Kidney (tissue), 14 donors: ENCODE measurements around the gene FOXI3. TPM values are rescaled to one million over a fixed set of nuclear protein-coding genes. Genes with fewer than 3 reads are reported as not detected.
A peak's percentile ranks its signal among the peaks of the same experiment; 100 is the strongest.

Experiments used
- DNase-seq, 5 donors: peaks; one replicate each; pipeline ENCODE4 v3.0.0-alpha.2; 2013 to 2020
- FAIRE-seq: peaks from 2 replicates; lab custom pipeline; 2012; peaks lifted over from hg19 to GRCh38; lab: Jason Lieb, UNC
- H3K27ac ChIP-seq, 2 donors: one replicate each; pipeline ENCODE4 v1.7.0; 2013; ENCODE audit warnings: low read depth in 2 of 2, low read length in 2 of 2, inconsistent platforms in 1 of 2
- H3K27me3 ChIP-seq: one replicate; pipeline ENCODE4 v1.7.1; 2013; ENCODE audit warnings: low read length, inconsistent platforms; ENCODE audit not compliant: control insufficient read depth, insufficient read depth
- H3K36me3 ChIP-seq, 3 donors: one replicate each; pipeline versions ENCODE4 v1.7.0 to v1.7.1; 2013; ENCODE audit warnings: low read length in 3 of 3, control low read depth in 1 of 3, inconsistent platforms in 1 of 3; ENCODE audit not compliant: insufficient read depth in 3 of 3, control insufficient read depth in 2 of 3
- H3K4me1 ChIP-seq, 3 donors: one replicate each; pipeline versions ENCODE4 v1.7.0 to v1.7.1; 2013; ENCODE audit warnings: low read length in 3 of 3, inconsistent platforms in 1 of 3, low read depth in 1 of 3; ENCODE audit not compliant: control insufficient read depth in 2 of 3, insufficient read depth in 2 of 3
- H3K4me3 ChIP-seq, 3 donors: one replicate each; pipeline versions ENCODE4 v1.7.0 to v1.8.1; 2013; ENCODE audit warnings: low read length in 3 of 3, control low read depth in 1 of 3, inconsistent platforms in 1 of 3
- H3K9ac ChIP-seq, 3 donors: one replicate each; pipeline versions ENCODE4 v1.7.0 to v1.7.1; 2013; ENCODE audit warnings: low read length in 3 of 3, control low read depth in 1 of 3, inconsistent platforms in 1 of 3
- H3K9me3 ChIP-seq, 3 donors: one replicate each; pipeline versions ENCODE4 v1.7.0 to v1.7.1; 2013; ENCODE audit warnings: low read length in 3 of 3, control low read depth in 1 of 3, inconsistent platforms in 1 of 3; ENCODE audit not compliant: control insufficient read depth in 2 of 3, insufficient read depth in 1 of 3
- intact Hi-C: fragments of 100-400 bp; cut with DNase I; formaldehyde crosslinking; loops from one replicate; pipeline ENCODE4 v1.11.1; 2022
- polyA plus RNA-seq: library from polyadenylated mRNA; stranded (reverse); fragments of 350-450 nt; fragmentation: Illumina TruSeq; extraction: RNeasy Lipid Tissue Mini Kit (QIAGEN cat#74804); gene quantifications from one replicate; pipeline ENCODE4 v1.2.3, GENCODE V29; 2014; ENCODE audit warnings: low read depth, low replicate concordance; ENCODE audit not compliant: insufficient read depth
- total RNA-seq: library from RNA; stranded (reverse); fragmentation: NEBNext Ultra II Directional; extraction: Animal tissue kit (Norgen Biotek cat#: 25700); gene quantifications from one replicate; pipeline ENCODE4 v1.2.1, GENCODE V29; 2021
- TF ChIP-seq, protein P1 (sequence below): IDR thresholded peaks from 3 replicates; pipeline ENCODE4 v1.5.1; 2012; ENCODE audit warnings: mild to moderate bottlenecking, moderate library complexity, borderline replicate concordance; ENCODE audit not compliant: insufficient read depth; ENCODE audit errors: extremely low read depth
- donor health status: control.
- donor health status: control.
- donor health status: control.
- donor health status: control.
- donor health status: control.
- donor health status: DM: yes; HTN: yes; CAD: no.
- donor health status: Normal renal cell carcinoma (clear cell type).

The FOXI3 gene
- total and polyA plus RNA-seq, 2 donors from 2014 or later: not detected

GRCh38 chr2:88493481-88493880, 41.0 kb upstream of the FOXI3 start:
- peak in 2 of 5 donors; percentile 2 to 11 for DNase-seq
- Histone ChIP-seq H3K9me3 (no peaks in the 10 kb centered on the region), H3K4me1 (no peaks in the 10 kb centered on the region), H3K9ac (no peak overlapping the region), H3K36me3 (no peaks in the 10 kb centered on the region), H3K27ac (no peak overlapping the region), H3K27me3 (no peaks in the 10 kb centered on the region), H3K4me3 (no peak overlapping the region)
- intact Hi-C loops: no loop called here
- TF ChIP-seq, protein P1, sequence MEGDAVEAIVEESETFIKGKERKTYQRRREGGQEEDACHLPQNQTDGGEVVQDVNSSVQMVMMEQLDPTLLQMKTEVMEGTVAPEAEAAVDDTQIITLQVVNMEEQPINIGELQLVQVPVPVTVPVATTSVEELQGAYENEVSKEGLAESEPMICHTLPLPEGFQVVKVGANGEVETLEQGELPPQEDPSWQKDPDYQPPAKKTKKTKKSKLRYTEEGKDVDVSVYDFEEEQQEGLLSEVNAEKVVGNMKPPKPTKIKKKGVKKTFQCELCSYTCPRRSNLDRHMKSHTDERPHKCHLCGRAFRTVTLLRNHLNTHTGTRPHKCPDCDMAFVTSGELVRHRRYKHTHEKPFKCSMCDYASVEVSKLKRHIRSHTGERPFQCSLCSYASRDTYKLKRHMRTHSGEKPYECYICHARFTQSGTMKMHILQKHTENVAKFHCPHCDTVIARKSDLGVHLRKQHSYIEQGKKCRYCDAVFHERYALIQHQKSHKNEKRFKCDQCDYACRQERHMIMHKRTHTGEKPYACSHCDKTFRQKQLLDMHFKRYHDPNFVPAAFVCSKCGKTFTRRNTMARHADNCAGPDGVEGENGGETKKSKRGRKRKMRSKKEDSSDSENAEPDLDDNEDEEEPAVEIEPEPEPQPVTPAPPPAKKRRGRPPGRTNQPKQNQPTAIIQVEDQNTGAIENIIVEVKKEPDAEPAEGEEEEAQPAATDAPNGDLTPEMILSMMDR: no peak
- FAIRE-seq: no peak

DNA sequence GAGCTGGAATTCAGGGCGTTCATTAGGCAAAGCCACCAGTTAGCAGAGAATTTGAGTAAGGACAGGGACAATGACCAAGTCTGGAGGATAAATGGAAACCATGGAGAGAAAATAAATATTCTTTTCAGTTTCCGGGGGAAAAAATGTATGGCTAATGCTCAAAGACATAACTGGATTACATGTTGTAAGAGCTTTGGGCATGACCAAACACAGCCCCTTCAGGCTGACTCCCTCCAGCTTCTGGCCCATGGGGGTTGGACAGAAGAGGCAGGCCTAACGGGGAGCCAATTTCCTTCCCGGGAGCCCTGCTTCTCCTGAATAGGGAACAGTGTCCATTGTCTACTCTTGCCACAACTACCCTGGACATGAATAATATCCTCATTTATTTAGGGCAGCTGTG, 39.5 kb upstream of the FOXI3 start:
- Histone ChIP-seq H3K9ac (no peak overlapping the region), H3K4me1 (no peaks in the 10 kb centered on the region), H3K27me3 (no peaks in the 10 kb centered on the region), H3K36me3 (no peaks in the 10 kb centered on the region), H3K9me3 (no peaks in the 10 kb centered on the region), H3K4me3 (no peak overlapping the region), H3K27ac (no peak overlapping the region)
- intact Hi-C loops: no loop called here
- TF ChIP-seq, protein P1: no peak
- DNase-seq (no peak), FAIRE-seq (no peak)

- Histone ChIP-seq H3K4me3 (no peak overlapping the region), H3K36me3 (no peaks in the 10 kb centered on the region), H3K9ac (no peak overlapping the region), H3K27ac (no peak overlapping the region), H3K27me3 (no peaks in the 10 kb centered on the region), H3K4me1 (no peaks in the 10 kb centered on the region), H3K9me3 (no peaks in the 10 kb centered on the region)
- intact Hi-C loops: no loop called here
- DNase-seq (no peak), FAIRE-seq (no peak)
- TF ChIP-seq, protein P1: no peak
These were observed 36.7 kb upstream of the FOXI3 start for GRCh38 chr2:88489181-88489580.

DNA sequence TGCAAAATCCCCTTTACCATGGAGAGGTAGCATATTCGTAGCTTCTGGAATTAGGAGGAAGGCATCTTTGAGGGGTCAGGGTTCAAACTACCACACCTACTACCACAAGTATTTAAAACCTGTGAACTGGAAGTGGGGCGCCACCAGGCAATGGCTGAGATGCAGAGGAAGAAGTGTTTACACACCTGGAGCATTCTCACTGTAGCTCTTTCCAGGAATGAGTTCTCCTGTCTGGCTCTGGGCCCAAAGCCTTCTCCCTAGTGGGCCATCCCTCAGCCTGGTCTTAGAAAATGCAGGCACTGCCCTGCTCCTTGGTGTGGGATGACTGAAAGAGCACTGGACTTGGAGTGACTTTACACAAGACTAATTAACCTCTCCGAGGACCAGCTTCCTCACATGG, 30.7 kb upstream of the FOXI3 start:
- no peak overlapping the region for H3K4me3 ChIP-seq
- FAIRE-seq: no peak
- no peaks in the 10 kb centered on the region for H3K4me1 ChIP-seq
- DNase-seq: no peak
- TF ChIP-seq, protein P1: no peak
- no peaks in the 10 kb centered on the region for H3K9me3 ChIP-seq
- no peak overlapping the region for H3K9ac ChIP-seq
- H3K27me3 ChIP-seq: no peaks in the 10 kb centered on the region
- H3K27ac ChIP-seq: no peak overlapping the region
- intact Hi-C loops: no loop called here
- no peaks in the 10 kb centered on the region for H3K36me3 ChIP-seq
